HG02678 (cell line): Measurements from ENCODE around the gene SYNDIG1.

Experiments
- ATAC-seq: cut with Tn5 transposase; IDR thresholded peaks from one replicate; pipeline ENCODE4 v1.9.1; 2021; ENCODE audit warnings: mild to moderate bottlenecking, moderate library complexity; ENCODE audit not compliant: unreplicated experiment

The SYNDIG1 gene

DNA sequence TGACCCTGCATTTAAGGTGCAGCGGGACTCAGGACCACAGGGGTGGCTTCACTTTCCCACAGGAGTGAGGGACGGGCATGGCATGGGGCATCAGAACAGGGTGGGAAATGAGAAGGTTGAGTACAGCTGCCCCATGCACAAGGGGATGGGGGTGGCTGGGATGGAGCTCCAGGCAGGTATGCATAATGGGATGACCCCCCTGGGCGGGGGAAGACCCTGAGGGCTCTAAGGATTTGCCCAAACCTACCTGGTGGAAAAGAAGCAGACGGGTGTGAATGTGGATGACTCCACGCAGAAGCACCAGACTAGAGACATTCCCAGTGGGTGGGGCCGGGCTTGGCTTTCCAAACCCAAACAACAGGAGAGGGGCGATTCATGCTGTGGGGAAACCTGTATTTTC, 200.3 kb downstream of the SYNDIG1 start:
- ATAC-seq = no peak

DNA sequence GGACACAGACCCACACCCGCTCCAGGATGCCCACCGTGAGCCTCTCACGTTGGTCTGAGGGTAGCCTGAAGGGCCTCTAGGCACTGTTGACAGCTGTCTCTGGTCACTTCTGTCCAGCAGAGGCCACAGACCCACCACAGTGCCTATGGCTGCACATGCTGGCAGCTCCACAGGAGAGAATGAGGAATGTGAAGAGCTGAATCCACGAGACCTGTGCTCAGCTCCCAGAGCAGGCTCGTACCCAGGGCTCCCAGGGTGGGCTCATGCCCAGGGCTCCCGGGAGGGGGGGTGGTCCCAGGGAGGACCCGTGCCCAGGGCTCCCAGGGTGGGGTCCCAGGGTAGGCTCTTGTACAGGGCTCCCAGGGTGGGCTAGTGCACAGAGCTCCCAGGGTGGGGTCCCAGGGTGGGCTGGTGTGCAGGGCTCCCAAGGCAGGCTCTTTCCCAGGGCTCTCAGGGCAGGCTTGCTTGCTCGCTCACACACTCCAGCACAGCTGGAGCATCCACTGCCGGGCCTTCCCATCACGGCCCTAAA, 201.0 kb downstream of the SYNDIG1 start:
- ATAC-seq = no peak

DNA sequence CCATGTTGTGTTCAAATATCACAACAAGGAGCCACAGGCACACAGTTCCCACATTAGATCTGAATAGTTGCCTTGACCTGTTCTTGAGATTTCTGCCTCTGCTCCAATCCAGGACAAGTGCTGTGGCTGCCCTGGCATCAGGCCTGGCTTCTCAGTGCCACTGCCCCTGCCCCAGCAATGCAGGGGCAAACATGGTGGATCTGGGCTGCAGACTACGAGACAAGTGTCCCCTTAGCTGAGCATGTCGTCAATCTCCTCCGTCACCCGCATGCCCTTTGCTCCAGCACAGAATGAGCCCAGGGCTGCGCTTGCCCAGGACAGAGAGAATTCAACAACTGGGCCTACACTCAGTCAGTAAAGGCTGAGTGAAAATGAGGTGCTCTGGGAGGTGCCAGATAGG, 201.6 kb downstream of the SYNDIG1 start:
- ATAC-seq = no peak

DNA sequence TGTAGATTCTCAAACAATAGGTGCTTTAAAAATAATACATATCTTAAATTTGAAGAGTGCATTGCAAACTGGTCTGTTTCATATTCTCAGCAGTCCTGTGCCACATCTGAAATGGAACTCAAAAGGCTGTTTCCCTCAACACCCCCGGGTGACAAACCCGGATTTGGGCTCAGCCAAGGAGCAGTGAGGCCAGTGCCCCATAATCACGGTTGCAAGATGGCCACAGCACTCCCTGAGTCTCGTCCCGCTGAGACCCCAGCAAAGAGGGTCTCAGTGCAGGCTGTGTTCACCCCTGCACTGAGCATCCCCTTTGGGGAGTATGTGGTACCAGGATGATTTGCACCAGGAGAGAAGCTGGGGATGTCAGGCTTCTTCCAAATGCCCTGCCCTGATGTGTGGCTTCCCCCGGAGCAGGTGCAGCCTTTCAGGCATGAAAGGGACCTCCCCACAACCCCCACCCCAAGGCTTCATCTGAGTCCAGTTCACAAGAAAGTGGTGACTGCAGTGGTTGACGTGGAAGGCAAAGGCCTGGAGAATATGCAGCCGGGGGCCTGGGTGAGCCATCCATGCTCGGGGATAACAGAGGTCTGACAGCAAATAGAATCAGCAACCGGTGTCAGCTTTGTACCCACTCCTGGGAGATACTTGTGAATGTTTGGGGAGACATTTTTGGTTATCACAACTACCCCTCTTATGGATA, 202.9 kb downstream of the SYNDIG1 start:
- no peak for ATAC-seq

DNA sequence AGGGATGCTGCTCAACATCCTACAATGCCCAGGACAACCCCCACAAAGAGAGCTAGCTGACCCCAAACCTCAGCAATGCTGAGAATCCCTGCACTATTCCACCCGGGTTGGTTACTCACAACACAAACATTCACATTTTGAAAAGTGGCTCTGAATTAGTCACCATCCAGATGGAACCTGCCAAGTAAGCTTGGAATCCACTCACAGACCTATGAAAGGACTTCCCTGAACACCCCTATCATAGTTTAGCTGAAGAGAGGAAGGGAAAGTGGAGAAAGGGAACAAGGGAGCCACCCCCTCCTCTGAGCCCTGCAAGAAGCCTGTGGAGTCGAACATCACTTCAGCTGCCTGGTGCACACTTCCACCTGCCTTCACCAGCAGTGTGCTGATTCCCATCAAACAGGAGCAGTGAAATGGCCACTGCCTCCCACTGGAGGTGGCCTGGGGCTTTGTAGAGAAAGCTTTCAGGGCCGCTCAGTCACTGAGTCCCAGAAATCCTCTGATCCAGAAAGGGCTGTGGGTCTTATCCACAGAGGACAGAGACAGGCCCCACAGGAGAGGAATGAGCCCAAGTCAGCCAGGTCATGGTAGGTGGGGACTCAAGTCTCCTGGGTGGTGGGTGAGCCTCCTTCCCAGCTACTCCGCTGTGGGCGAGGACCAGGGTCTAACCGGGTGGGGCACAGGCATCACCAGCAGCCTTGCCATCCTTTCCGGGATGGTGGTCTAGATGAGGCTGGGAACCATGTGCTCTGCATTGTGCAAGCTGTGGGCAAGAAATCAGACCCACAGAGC, 203.7 kb downstream of the SYNDIG1 start:
- no peak for ATAC-seq

DNA sequence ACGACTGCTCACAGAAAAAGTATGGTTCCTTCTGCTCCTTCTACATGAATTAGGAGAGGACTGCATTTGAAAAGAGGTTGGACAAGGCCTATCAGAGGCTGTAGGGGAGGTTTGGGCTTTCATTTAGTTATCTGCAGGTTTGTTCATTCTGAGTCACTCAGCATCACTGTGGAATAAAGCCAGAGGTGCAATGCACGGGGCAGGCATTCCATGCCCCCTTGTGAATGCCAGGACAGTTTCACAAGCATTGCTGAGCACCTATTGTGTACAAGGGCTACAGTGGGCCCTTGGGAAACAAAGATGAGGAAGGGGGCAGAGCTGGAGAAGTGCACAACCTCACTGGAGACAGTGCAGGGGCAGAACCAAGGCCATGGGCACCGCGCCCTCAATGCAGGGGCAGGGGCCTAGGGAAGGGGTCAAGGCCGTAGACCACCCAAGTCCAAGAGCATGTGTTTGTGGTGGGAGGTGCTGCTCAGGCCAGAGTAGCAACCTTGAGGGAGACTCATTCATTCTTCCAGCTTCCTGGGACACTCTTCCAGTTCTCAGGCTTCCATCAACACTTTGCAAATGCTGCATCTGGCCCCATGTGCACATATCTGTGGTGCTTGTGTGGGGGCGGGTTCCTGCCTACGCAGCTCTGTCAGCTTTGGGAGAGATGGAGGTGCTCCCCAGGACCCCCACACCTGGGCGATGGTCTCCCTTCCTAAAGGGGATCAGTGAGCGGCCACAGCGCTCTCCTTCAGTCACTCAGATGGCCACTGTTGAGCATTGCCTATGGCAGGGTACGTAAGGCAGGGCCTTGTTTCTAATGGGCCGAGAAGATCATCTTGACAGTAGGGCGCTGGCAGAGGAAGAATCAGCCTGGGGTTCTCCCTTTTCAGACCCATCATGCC, 204.5 kb downstream of the SYNDIG1 start:
- no peak for ATAC-seq

DNA sequence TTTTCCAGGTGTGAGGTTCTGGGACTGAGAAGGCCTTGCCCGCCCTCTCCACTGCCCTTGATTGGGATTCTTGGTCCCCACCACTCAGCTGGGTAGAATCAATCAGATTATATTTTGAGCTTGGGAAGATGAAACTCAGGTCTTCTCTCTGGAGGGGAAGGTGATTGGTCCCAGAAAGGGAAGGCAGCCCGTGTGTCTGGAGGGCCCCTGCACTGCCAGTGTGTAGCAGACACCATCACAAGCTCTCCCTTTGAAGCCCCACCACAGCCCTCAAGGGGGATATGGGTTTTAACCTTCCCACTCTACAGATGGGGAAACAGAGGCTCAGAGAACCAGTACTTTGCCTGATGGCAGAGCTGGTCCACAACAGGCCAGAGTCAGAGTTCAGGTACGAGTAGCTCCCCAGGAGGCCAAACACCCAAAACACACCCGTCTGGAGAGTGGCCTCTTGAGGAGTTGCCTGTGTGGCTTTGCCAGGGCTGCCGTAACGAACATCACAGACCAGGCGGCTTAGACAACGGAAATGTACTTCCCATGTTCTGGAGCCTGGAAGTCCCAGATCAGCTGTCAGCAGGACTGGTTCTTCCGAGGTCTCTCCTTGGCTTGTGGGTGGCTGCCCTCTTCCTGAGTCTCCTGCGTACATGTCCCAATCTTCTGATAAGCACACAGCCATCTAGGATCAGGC, 205.6 kb downstream of the SYNDIG1 start:
- ATAC-seq = no peak

DNA sequence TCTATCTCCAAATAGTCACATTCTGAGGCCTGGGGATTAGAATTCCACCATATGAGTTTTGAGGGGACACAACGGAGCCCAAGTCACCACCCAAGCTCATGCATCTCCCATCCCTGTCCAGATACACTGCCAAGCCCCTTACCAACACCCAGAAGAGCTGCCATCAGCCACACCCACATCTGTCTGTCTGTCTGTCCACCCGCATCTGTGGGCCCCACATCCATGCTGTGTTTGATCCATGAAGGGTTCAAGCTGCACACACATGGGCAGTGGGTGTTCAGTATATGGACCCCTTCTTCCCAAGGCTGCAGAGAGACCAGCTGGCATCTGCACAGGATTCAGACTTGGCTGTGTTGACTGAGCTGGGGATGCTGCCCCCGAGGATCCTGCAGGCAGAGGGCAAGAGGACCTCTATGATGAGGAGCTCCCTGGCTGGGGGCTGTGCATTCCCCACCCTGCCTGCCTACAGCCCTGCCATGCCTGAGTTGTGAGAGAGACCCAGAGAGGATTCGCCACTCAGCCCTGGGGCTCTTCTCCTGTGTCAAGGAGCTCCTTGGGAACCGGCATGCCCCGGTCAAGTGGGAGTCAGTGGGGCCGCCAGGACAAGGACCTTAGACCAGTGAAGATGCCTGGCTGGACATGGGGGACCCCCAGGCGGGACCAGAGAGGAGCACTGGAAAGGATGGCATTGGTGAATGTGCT, 206.4 kb downstream of the SYNDIG1 start:
- ATAC-seq = no peak

DNA sequence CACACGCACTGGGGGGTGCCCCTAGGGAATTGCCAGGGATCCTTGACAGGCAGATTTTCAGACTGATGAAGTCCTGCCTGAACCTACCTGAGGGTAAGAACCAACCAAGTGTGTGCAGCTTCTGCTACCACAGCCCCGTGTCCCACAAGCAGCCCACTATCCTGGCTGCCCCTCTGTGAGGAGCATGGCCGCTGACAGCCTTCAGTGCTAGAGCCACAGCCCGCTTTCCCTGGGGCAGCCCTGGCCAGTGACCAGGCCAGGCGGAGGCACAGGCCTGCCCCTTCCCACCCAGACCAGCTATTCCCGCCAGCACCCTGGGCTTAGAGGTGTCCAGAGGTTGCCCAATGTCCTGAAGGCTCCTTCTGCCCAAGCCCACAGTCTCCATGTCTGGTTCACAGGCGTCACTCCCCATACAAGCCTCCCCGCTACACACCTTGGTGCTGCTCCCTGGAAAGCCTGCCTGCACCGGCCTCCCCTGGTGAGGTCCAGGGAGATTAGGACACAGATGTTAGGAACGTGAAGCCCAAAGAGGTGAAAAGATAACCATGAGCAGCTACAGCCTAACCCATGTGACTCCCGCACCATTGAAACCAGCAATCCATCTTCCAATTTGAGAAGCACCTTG, 207.0 kb downstream of the SYNDIG1 start:
- no peak for ATAC-seq

DNA sequence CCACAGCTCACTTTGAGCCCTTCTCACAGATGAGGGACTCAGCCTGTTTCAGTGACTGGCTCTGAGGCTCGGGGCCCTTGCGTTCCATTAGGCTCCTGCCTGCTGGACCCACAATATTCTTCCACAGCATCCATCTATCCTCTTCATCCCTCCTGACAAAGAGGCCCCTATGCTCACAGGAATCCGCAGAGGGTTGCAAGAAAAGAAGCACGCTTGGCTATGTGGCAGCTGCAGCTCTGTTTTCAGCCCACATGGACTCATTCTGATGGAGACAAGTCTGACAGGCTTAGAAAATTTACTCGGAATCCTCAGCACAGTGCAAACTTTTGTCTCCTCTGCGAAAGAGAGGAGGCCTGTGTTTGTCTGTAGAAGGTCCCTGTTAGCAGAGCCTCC, 207.5 kb downstream of the SYNDIG1 start:
- no peak for ATAC-seq

DNA sequence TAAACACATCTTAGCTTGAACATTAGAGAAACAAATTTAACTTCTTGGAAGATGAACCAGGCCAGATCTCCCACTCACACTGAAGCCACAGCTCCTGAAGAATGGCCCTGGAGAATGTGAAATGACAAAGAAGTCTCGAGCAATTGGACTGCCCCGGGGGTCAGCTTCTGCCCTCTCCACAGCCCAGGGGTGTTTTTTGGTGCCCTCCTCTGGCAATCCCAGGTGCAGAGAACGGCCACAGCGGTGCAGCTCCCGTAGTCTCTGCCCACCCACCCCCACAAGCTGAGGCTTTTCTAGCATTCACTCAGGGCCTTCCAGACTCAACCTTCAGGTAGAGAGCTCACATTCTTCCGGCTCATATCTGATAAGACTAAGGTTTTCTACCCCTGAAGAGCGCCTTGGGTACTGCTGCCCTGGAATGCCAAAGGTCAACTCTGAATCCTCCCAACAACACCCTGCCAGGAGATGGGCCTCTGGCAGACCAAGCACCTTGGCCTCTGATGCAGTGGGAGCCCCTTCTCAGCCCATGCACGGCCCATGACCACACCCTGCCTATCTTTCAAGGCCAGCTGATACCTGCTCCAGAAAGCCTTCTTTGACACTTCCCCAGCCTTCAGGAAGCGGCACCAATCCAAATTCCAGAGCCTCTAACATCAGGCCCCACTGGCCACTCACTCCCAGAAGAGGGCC, 208.3 kb downstream of the SYNDIG1 start:
- ATAC-seq = no peak

DNA sequence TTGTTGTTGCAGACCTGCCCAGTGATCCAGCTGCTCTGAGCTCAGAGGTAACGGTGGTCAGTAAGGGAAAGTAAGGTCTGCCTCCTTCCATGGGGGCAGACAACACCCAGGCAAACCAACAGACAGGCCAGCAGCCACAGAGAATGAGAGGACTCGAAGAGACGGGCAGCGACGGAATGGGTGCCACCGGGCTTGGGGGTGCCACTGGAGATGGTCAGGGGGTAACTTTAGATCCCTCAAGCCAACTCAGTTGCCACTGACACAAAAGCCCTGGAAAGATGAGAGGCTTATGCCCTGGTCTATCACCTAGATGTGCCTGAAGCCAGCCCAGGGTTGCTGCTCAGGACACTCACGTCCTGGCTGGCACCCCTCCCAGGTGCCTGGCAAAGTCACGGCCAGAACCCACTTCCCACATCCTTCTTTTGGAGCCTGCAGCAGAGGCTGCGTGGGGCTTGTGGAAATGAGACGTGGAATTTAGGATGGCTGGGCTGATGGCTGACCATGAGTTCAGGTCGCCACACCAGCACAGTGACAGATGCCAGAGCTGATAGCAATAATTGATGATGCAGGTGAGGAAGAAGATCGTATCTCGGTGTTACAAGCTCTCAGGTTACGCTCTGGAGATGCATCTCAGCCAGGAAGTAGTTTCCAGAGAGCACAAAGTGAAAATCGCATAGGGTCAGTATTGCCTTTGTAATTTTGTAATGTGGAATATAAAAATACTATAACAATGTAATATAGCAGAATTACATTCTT, 209.1 kb downstream of the SYNDIG1 start:
- ATAC-seq = no peak

DNA sequence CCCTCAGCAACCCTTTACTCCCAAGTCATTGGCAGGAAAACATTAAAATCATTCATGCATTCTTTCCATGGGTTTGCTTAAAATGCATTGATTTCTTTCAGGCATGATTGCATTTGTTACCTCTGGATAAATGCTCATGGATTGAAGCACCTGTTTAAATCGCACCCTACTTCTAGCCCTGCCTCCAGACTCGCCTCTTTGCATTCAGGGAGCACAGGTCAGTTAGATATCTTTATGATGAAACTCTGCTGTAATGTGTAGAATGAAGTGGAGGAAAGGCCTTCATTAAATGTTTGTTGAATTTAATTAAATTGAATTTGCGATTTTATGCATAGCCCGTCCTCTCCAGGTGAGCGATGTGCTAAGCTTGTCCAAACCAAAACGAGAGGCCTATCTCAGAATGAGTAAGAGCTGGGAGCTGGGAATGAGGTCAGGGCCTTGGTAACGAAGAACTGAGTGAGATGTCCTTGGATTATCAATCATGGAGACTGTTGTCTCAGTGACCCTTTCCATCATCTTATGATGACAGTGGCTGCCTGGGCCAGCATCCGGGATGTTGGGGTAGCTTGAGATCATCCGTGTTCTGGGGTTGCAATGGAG, 210.1 kb downstream of the SYNDIG1 start:
- ATAC-seq = no peak

DNA sequence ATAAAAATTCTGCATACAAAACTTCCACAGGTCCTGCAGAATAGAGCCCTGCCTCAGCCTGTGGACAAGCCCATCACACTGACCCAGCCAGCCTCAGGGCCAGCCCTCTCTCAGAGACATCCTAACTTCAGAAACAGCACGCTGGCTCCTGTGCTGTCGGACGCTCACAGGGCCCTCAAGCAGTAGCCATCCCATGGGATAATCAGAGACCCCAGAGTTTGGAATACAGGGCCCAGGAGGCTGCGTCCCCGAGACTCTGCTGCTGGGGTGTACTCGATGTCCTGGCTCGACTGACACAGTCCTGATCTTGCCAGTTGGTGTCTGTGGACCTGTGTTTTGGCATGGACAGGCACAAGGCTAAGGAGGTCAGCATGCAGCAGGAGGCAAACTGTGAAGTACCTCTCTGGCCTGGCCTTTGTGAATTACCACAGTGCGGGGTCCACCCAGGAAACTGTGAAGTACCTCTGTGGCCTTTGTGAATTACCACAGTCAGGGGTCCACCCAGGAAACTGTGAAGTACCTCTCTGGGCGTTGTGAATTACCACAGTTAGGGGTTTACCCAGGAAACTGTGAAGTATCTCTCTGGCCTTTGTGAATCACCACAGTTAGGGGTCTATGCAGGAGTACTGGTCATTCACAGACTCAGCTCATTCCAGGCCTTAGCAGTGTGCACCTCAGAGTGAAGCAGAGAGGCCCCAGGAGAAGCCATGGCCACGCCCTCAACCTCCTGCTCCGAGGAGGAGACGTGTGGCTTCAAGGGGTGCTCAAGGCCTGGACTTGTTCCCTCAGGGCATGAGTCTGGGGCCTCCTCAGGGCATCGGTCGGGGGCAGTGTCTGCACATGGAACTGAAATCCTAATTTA, 212.4 kb downstream of the SYNDIG1 start:
- no peak for ATAC-seq

DNA sequence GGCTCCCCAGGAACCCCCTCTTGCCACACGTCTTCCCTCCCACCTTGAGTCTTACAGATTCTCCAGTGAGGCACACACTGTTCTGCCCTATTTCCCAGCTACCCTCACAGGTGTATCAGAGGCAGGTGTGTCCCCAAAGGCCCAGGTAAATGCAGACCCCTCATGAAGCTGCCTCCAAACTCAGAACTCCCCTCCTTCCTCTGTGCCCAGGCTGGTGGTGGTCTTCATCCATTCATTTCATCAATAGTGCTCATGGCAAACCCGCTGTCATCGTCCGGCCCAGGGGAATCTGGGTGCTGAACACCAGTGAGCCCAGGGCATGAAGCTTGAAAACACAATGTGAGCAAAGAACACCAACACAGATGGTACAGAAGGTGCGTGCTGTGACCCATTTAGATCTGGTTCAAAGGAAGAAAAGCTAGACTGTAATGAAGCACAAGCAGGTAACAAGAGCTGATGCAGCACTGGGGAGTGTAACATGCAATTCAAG, 213.1 kb downstream of the SYNDIG1 start:
- no peak for ATAC-seq

DNA sequence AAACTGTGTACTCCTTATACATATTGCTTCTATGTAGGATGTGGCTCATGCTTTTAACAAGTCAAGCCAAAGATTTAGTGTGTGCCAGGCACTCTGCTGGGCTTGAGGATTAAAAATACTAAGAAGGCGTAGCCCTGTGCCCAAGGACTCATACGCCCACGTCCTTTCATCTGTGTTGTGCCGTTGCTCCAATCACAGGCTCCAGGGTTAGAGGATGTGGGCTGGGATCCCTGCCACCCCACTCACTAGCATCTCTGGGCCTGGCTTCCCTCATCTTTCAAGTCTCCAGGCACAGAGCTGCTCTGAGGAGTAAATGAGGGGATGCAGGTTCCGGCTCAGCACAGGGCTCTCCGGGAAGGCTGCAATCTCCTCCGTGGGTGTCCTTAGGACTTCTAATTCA, 214.2 kb downstream of the SYNDIG1 start:
- ATAC-seq = no peak

DNA sequence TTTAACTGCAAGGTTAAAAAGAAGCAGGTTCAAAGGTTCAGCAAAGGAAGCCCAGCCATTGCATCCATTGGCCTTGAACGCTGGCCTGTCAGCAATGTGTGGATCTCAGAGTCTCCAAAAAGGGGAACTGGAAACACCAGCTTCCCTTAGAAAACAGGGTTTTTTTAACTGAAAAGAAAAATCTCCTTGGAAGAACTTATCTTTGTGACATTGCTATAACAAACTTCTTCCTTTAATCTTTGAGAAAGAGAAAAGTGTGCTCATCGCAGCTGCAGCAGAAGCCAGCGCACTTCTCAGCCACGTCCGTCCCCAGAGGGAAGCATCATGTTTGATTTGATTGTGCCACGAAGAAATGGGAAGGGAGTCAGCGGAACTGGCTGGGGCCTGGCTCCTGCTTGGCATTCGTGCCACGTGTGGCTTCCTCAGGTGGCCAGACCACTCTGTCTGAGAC, 215.0 kb downstream of the SYNDIG1 start:
- no peak for ATAC-seq
